Ovary (tissue), 9 donors: Measurements from ENCODE around the gene TOR1A. TPM values are rescaled to one million over a fixed set of nuclear protein-coding genes. Genes with fewer than 3 reads are reported as not detected.

Experiments used
- DNase-seq, 5 donors: peaks; one replicate each; pipeline ENCODE4 v3.0.0-alpha.2; 2019 to 2020
- H3K27ac ChIP-seq, 2 donors: fragments of 200-600 bp; one replicate each; pipeline versions ENCODE4 v1.5.1 to v1.8.0; 2019 to 2022
- H3K27me3 ChIP-seq: fragments of 200-600 bp; one replicate; pipeline ENCODE4 v1.8.0; 2022
- H3K36me3 ChIP-seq: fragments of 200-600 bp; sonication (generic); one replicate; pipeline ENCODE4 v1.5.1; 2019
- H3K4me1 ChIP-seq: one replicate; pipeline ENCODE4 v1.8.1; 2013; ENCODE audit warnings: mild to moderate bottlenecking, moderate library complexity; ENCODE audit not compliant: insufficient read depth
- H3K4me3 ChIP-seq: fragments of 200-600 bp; sonication (generic); one replicate; pipeline ENCODE4 v1.5.1; 2017
- H3K9me3 ChIP-seq, 2 donors: fragments of 200-600 bp in 1 of 2; sonication (generic) in 1 of 2; one replicate each; pipeline versions ENCODE4 v1.5.1 to v1.8.1; 2013 to 2019; ENCODE audit warnings: mild to moderate bottlenecking in 1 of 2, moderate library complexity in 1 of 2
- EP300 ChIP-seq: sonication (generic); formaldehyde crosslinking; IDR thresholded peaks from one replicate; pipeline ENCODE4 v1.6.1; 2017; ENCODE audit warnings: antibody characterized with exemption
- POLR2A ChIP-seq: fragments of 450-650 bp; IDR thresholded peaks from one replicate; pipeline ENCODE4 v1.6.1; 2017; ENCODE audit warnings: antibody characterized with exemption, mild to moderate bottlenecking, moderate library complexity
- WGBS, 3 donors: extraction: QIAGEN DNeasy Blood & Tissue Kit in 1 of 3; methylation state at CpG; one replicate each; pipeline versions ENCODE4 v1.1.5 to v1.1.7; 2013 to 2017; 5-methylcytosine and 5-hydroxymethylcytosine counted together
- intact Hi-C, 4 donors: fragments of 100-400 bp; cut with DNase I; formaldehyde crosslinking; loops; one replicate each; pipeline versions ENCODE4 v1.11.0 to v1.15.1; 2022 to 2023
- polyA plus RNA-seq, 2 donors: library from polyadenylated mRNA; stranded (reverse); fragments of 200-250 nt in 1 of 2; fragments of 350-450 nt in 1 of 2; fragmentation: Illumina TruSeq in 1 of 2; extraction: RNeasy Lipid Tissue Mini Kit (QIAGEN cat#74804) in 1 of 2; gene quantifications; one replicate each; pipeline ENCODE4 v1.2.3, GENCODE V29; 2013 to 2014
- total RNA-seq, 7 donors: library from RNA; depleted of rRNA in 2 of 7; stranded (reverse); fragments of >200 nt in 2 of 7; fragmentation: NEBNext Ultra II Directional in 3 of 7; extraction: Animal tissue kit (Norgen Biotek cat#: 25700) in 3 of 7; gene quantifications; one replicate each; pipeline versions ENCODE4 v1.1.0 to v1.2.4, GENCODE V29; 2016 to 2023
- TF ChIP-seq, protein P1 (sequence below), 3 donors: fragments of 450-650 bp in 2 of 3; fragments of 200-600 bp in 1 of 3; IDR thresholded peaks; one replicate each; pipeline versions ENCODE4 v1.5.1 to v1.8.0; 2016 to 2022; ENCODE audit warnings: antibody characterized with exemption in 3 of 3, mild to moderate bottlenecking in 1 of 3
- donor health status: DM: no; HTN: no; CAD: no; lungs with moderate emphysema.
- donor health status: DM: no; HTN: no; CAD: no.
- donor health status: Bipolar disorder and iron deficiency.
- donor health status: DM: yes; HTN: yes; CAD: no.
- donor health status: DM: no; HTN: no; CAD: no.
- donor health status: DM: yes; HTN: yes; CAD: no.

The TOR1A gene
- total and polyA plus RNA-seq, 9 donors, result 23.5 to 45.6 (median 27.1) TPM

DNA sequence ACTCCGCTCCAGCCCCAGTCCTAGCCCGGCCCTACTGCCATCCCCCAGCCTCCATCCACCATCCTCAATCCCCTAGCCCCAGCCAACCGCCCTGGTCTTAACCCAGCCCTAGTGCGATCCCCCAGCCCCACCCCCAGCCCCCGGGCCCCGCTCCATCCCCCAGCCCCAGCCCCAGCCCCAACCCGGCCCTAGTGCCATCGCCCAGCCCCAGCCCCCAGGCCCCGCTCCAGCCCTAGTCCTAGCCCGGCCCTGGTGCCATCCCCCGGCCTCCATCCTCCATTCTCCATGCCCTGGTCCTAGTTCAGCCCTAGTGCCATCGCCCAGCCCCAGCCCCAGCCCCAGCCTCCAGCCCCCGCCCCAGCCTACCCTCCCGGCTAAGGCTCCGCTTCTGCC lies 398 bp downstream of the TOR1A start:
- H3K9me3 ChIP-seq, result no peaks in the 10 kb centered on the region
- H3K27ac ChIP-seq, result no peak overlapping the region
- H3K27me3 ChIP-seq, result no peaks in the 10 kb centered on the region
- TF ChIP-seq, protein P1, sequence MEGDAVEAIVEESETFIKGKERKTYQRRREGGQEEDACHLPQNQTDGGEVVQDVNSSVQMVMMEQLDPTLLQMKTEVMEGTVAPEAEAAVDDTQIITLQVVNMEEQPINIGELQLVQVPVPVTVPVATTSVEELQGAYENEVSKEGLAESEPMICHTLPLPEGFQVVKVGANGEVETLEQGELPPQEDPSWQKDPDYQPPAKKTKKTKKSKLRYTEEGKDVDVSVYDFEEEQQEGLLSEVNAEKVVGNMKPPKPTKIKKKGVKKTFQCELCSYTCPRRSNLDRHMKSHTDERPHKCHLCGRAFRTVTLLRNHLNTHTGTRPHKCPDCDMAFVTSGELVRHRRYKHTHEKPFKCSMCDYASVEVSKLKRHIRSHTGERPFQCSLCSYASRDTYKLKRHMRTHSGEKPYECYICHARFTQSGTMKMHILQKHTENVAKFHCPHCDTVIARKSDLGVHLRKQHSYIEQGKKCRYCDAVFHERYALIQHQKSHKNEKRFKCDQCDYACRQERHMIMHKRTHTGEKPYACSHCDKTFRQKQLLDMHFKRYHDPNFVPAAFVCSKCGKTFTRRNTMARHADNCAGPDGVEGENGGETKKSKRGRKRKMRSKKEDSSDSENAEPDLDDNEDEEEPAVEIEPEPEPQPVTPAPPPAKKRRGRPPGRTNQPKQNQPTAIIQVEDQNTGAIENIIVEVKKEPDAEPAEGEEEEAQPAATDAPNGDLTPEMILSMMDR (IDR thresholded peaks at IDR 0.05), result no peak
- no peak for TF ChIP-seq POLR2A
- no peak for TF ChIP-seq EP300
- peaks cover 4% of the 10 kb centered on the region for H3K4me1 ChIP-seq
- H3K4me3 ChIP-seq, result peak overlapping the region; percentile 96
- intact Hi-C loops, result no loop called here
- H3K36me3 ChIP-seq, result no peaks in the 10 kb centered on the region
- DNase-seq, result no peak
- WGBS, 3 donors, result 0 to 2% (median 2%) methylated on average over 10 to 15 of the region's 15 CpGs

DNA sequence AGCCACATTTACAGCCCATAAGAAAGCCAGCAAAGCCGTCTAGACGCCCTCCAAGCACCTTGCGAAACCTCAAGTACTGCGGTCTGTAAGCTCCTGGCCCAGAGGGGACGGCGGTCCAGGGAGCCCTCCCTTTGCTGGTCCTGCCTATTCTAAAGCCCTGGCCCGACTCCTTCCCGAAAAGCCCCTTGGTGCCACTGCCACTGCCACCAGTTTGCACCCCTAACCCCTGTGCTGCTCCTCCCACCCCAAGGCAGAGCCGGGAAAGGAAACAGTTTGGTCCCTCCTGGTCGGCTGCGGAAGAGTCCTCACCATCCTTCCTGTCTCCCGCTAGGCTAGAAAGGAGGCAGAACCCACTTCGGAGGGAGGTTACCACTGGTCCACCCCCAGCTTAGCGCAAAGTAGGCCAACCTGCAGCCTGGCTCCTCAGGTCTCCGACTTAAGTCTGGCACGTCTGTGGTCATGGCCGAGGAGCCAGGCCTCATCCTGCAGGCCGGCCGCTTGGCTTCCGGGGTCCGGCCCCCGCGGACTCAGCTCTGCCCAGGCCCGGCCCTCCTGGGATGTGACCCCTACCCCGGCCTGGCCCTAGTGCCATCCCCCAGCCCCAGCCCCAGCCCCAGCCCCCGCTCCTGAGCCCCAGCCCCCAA lies 916 bp downstream of the TOR1A start:
- H3K4me3 ChIP-seq, result peak overlapping the region; percentile 96
- H3K27ac ChIP-seq, result no peak overlapping the region
- peaks cover 4% of the 10 kb centered on the region for H3K4me1 ChIP-seq
- no peaks in the 10 kb centered on the region for H3K9me3 ChIP-seq
- peak in 2 of 5 donors; percentile 40 to 50 for DNase-seq
- intact Hi-C loops, result no loop called here
- 14 to 18% (median 16%) methylated on average over 24 to 26 of the region's 26 CpGs for WGBS, 3 donors
- H3K27me3 ChIP-seq, result no peaks in the 10 kb centered on the region
- H3K36me3 ChIP-seq, result no peaks in the 10 kb centered on the region
- TF ChIP-seq POLR2A (no peak), EP300 (no peak)
- TF ChIP-seq, protein P1 (IDR thresholded peaks at IDR 0.05), result no peak

DNA sequence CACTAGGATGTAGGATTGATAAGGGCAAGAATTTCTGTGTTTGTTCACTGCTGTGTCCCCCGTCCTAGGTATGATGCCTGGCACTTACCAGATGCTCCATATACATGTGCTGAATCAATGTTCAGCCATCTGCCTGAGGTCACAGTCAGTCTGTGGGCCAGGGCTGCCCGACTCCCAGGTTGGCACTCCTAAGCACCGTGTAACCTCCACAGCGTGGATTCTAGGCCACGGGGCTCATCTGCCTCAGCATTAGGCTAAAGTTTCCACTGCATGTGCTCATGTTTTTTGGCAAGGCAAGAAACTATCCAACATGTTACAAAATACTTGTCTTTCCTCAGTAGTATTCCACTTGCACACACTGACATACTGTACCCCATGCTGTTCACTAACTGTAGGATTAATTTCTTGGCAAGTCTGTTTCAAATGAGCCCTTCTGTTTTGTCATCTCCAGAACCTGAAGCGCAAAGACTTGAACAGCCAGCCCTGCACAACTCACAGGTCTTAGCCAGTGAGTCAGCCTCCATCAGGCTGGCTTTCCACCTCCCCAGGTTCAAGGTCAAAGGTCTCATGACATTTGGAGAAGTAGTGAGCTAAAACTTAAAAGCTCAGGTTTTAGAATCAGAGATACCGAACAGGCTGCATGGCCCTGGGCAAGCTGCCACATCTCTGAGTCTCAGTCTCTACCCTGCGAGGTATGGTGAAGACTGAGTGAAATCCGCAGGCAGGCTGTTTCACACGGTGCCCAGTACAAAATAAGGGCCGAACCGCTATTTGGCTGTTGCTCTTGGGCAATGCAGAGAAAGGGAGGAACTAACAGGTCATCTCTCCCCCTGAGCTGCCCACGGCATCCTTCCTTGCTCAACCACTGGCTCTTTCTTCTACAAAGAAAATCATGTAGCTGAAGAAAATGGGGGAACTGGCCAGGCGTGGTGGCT lies 7.2 kb downstream of the TOR1A start:
- no peaks in the 10 kb centered on the region for H3K9me3 ChIP-seq
- no peak overlapping the region for H3K4me3 ChIP-seq
- H3K4me1 ChIP-seq, result no peaks in the 10 kb centered on the region
- TF ChIP-seq POLR2A (no peak), EP300 (no peak)
- TF ChIP-seq, protein P1 (IDR thresholded peaks at IDR 0.05), result no peak
- no peak overlapping the region for H3K27ac ChIP-seq
- no peaks in the 10 kb centered on the region for H3K36me3 ChIP-seq
- intact Hi-C loops, result no loop called here
- DNase-seq, result no peak
- WGBS, 3 donors, result 84 to 88% (median 86%) methylated on average over 14 of the region's 14 CpGs
- H3K27me3 ChIP-seq, result no peaks in the 10 kb centered on the region

DNA sequence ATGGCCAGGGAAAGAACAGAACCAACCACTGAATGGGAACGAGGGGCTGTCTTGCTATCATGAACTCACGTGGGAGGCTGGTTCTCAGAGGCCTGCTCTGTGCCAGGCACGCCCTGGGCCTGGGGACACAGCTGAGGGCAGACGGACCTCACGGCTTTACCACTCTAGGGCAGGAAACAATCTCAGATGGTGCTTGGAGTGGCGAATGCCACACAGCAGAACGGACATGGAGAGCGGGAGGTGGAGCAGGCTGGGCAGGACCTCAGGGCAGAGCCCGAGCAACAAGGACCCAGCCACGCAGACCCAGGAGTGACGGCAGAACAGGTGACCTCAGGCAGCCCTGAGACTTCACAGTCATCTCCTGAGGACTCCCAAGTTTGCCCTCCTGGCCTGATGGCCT lies 8.7 kb downstream of the TOR1A start:
- no peak for DNase-seq
- H3K36me3 ChIP-seq, result no peaks in the 10 kb centered on the region
- H3K4me3 ChIP-seq, result no peak overlapping the region
- TF ChIP-seq, protein P1 (IDR thresholded peaks at IDR 0.05), result no peak
- TF ChIP-seq EP300 (no peak), POLR2A (no peak)
- 78 to 86% (median 84%) methylated on average over 11 of the region's 11 CpGs for WGBS, 3 donors
- intact Hi-C loops, result no loop called here
- H3K9me3 ChIP-seq, result no peaks in the 10 kb centered on the region
- H3K27me3 ChIP-seq, result no peaks in the 10 kb centered on the region
- no peak overlapping the region for H3K27ac ChIP-seq
- no peaks in the 10 kb centered on the region for H3K4me1 ChIP-seq
